Measurements from ENCODE around the gene ACAP1.
A peak's percentile ranks its signal among the peaks of the same experiment; 100 is the strongest.
"Not testable (repeated sequence)": the region's sequence is repeated elsewhere in the genome, so short reads cannot be mapped to it uniquely, and the experiment has no call there.

ACAP1 gene

GRCh38 chr17:7329374-7329996, 6.8 kb upstream of the ACAP1 start:
- no peaks in the 10 kb centered on the region for H3K9me3 Mint-ChIP-seq
- peak overlapping the region; percentile 91 to 95 for H3K4me3 Mint-ChIP-seq
- H3K27me3 Mint-ChIP-seq = no peaks in the 10 kb centered on the region
- H3K27ac Mint-ChIP-seq = peak overlapping the region; percentile 99
- peaks cover 17 to 34% of the 10 kb centered on the region in 2 donors for H3K36me3 Mint-ChIP-seq
- H3K4me1 Mint-ChIP-seq = peaks cover 41 to 66% of the 10 kb centered on the region in 2 donors
- peak; percentile 99 for DNase-seq
- ATAC-seq (replicated peaks) = peak; percentile 78 to 83

GRCh38 chr17:7329997-7330637, 6.2 kb upstream of the ACAP1 start:
- DNase-seq = peak; percentile 87
- no peaks in the 10 kb centered on the region for H3K27me3 Mint-ChIP-seq
- ATAC-seq (replicated peaks) = peak; percentile 68 to 72
- peaks cover 41 to 71% of the 10 kb centered on the region in 2 donors for H3K4me1 Mint-ChIP-seq
- peaks cover 15 to 29% of the 10 kb centered on the region in 2 donors for H3K36me3 Mint-ChIP-seq
- H3K9me3 Mint-ChIP-seq = no peaks in the 10 kb centered on the region
- peak overlapping the region; percentile 99 for H3K27ac Mint-ChIP-seq
- H3K4me3 Mint-ChIP-seq = peak overlapping the region; percentile 91 to 95

- Mint-ChIP-seq H3K36me3 (peaks cover 13 to 25% of the 10 kb centered on the region in 2 donors), H3K9me3 (no peaks in the 10 kb centered on the region), H3K27me3 (no peaks in the 10 kb centered on the region), H3K4me1 (peaks cover 46 to 76% of the 10 kb centered on the region in 2 donors), H3K27ac (peak overlapping the region; percentile 99), H3K4me3 (peak overlapping the region; percentile 91 to 95)
- ATAC-seq (replicated peaks) (no peak), DNase-seq (no peak)
Observed at GRCh38 chr17:7330638-7331015, 5.7 kb upstream of the ACAP1 start.

DNA sequence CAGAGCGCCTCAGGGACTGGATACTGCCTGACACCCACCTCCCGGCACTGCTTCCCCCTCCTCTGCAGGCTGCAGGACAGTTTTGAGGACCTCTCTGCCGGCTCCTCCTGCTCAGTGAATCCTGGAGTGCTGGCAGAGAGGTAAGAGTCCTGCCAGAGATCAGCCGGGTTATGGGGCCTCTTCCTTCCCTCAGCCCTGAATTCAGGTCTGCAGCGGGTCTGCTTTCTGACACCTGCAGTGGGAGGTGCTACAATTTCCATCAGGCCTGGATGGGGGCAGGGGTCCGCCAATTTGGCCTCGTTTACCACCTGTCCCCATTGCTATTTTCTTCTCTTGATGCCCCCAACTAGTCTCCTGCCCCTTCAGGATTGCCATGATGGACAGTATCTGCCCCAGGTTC, 4.2 kb upstream of the ACAP1 start:
- H3K9me3 Mint-ChIP-seq = no peaks in the 10 kb centered on the region
- ATAC-seq (replicated peaks) (no peak), DNase-seq (no peak)
- H3K36me3 Mint-ChIP-seq = peaks cover 11 to 18% of the 10 kb centered on the region in 2 donors
- H3K4me3 Mint-ChIP-seq = peak overlapping the region; percentile 43 to 70
- peaks cover 49 to 82% of the 10 kb centered on the region in 2 donors for H3K4me1 Mint-ChIP-seq
- H3K27ac Mint-ChIP-seq = peak overlapping the region; percentile 87
- no peaks in the 10 kb centered on the region for H3K27me3 Mint-ChIP-seq

GRCh38 chr17:7332600-7333069, 3.7 kb upstream of the ACAP1 start:
- DNase-seq = peak; percentile 52
- not testable (repeated sequence) for ATAC-seq (replicated peaks); H3K27me3 Mint-ChIP-seq; H3K9me3 Mint-ChIP-seq
- peak overlapping the region; percentile 43 to 70 for H3K4me3 Mint-ChIP-seq
- H3K36me3 Mint-ChIP-seq = peaks cover 12 to 18% of the 10 kb centered on the region in 2 donors
- H3K27ac Mint-ChIP-seq = peak overlapping the region; percentile 87
- H3K4me1 Mint-ChIP-seq = peaks cover 48 to 82% of the 10 kb centered on the region in 2 donors

DNA sequence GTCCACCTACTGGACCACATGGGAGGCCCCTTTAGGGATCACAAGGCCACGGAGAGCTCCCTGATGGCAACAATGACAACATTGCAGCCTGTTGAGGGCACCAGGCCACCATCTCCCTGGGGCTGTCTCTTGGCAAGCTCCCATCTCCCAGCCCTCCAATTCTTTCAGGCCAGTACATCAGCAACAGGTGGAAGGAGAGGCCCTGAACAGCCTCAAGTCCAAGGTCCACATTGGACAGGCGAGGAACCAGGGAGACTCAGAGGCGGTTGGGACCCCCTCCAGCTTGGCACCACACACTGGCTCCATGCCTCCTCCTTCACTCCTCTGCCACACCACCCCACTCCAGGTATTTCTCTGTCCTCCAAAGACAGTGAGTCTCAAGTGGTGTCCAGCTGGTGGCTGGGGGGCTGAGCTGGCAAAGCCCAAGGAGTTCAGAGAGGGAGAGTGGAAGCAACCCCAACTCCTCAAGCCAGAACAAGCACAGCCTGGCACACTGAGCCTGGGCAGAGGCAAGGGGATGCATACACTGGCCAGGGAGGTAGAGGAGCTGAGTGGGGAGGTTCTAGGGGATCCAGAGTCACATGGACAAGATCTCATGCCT, 1.3 kb upstream of the ACAP1 start:
- Mint-ChIP-seq H3K4me3 (peak overlapping the region; percentile 92 to 94), H3K27me3 (no peaks in the 10 kb centered on the region), H3K36me3 (peaks cover 12 to 19% of the 10 kb centered on the region in 2 donors), H3K27ac (peak overlapping the region; percentile 91), H3K4me1 (peaks cover 40 to 76% of the 10 kb centered on the region in 2 donors), H3K9me3 (no peaks in the 10 kb centered on the region)
- DNase-seq (no peak), ATAC-seq (replicated peaks) (no peak)

DNA sequence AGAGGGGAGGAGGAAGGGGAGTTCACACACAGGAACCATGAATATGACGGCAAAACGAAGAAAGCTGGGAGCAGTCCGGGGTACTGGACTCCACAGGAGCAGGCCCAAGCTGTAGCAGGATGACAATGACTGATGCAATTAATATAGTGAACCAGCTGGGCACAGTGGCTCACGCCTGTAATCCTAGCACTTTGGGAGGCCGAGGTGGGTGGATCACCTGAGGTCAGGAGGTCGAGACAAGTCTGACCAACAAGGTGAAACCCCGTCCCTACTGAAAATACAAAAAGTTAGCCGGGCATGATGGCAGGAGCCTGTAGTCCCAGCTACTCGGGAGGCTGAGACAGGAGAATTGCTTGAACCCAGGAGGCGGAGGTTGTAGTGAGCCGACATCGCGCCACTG, 564 bp upstream of the ACAP1 start:
- peak overlapping the region; percentile 91 for H3K27ac Mint-ChIP-seq
- not testable (repeated sequence) for DNase-seq, H3K9me3 Mint-ChIP-seq, H3K27me3 Mint-ChIP-seq
- peaks cover 37 to 69% of the 10 kb centered on the region in 2 donors for H3K4me1 Mint-ChIP-seq
- H3K4me3 Mint-ChIP-seq = peak overlapping the region; percentile 92 to 94
- H3K36me3 Mint-ChIP-seq = peaks cover 12 to 23% of the 10 kb centered on the region in 2 donors
- peak in 1 of 2 donors; percentile 2 for ATAC-seq (replicated peaks)

DNA sequence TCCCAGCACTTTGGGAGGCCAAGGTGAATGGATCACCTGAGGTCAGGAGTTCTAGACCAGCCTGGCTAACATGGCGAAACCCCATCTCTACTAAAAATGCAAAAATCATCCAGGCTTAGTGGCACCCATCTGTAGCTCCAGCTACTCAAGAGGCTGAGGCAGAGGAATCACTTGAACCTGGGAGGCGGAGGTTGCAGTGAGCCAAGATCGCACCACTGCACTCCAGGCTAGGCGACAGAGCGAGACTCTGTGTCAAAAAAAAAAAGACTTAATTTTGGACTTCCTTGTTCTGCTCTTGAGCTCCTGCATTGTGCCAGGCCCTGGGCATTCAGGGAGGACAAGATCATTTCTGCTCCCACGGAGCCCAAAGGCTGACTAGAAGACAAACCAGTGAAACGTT, 1.3 kb downstream of the ACAP1 start:
- Mint-ChIP-seq H3K4me1 (peaks cover 33 to 60% of the 10 kb centered on the region in 2 donors), H3K27ac (peak overlapping the region; percentile 91), H3K4me3 (peak overlapping the region; percentile 92 to 94), H3K36me3 (peaks cover 15 to 28% of the 10 kb centered on the region in 2 donors)
- not testable (repeated sequence) for H3K9me3 Mint-ChIP-seq; H3K27me3 Mint-ChIP-seq; ATAC-seq (replicated peaks); DNase-seq

DNA sequence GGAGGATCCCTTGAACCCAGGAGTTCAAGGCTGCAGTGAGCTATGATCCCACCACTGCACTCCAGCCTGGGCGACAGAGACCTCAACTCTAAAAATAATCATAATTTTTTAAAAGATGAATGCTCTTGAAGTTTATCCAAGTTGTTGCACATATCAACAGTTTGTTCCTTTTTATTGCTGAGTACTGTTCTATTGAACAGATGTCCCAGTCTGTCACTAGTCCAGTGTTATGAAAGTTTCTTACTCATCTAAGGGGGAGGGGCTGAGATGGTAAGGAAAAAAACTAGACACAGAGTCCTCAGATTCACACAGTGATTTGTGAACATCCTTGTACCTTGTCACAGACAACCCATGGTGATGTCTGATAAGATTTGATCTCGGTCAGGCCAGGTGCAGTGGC, 3.9 kb downstream of the ACAP1 start:
- Mint-ChIP-seq H3K4me1 (peaks cover 27 to 52% of the 10 kb centered on the region in 2 donors), H3K27me3 (no peaks in the 10 kb centered on the region), H3K36me3 (peaks cover 22 to 45% of the 10 kb centered on the region in 2 donors), H3K27ac (no peak overlapping the region), H3K4me3 (no peak overlapping the region), H3K9me3 (no peaks in the 10 kb centered on the region)
- ATAC-seq (replicated peaks) (no peak), DNase-seq (no peak)

- no peaks in the 10 kb centered on the region for H3K27me3 Mint-ChIP-seq
- H3K27ac Mint-ChIP-seq = no peak overlapping the region
- peaks cover 25 to 48% of the 10 kb centered on the region in 2 donors for H3K36me3 Mint-ChIP-seq
- peak overlapping the region in 1 of 2 donors; percentile 19 for H3K4me3 Mint-ChIP-seq
- H3K4me1 Mint-ChIP-seq = peaks cover 20 to 39% of the 10 kb centered on the region in 2 donors
- ATAC-seq (replicated peaks) (no peak), DNase-seq (no peak)
- no peaks in the 10 kb centered on the region for H3K9me3 Mint-ChIP-seq
Observed at GRCh38 chr17:7341842-7342241, 5.5 kb downstream of the ACAP1 start.

GRCh38 chr17:7343250-7343649, 6.9 kb downstream of the ACAP1 start:
- H3K36me3 Mint-ChIP-seq = peaks cover 28 to 47% of the 10 kb centered on the region in 2 donors
- no peaks in the 10 kb centered on the region for H3K27me3 Mint-ChIP-seq
- DNase-seq (no peak), ATAC-seq (replicated peaks) (no peak)
- no peaks in the 10 kb centered on the region for H3K9me3 Mint-ChIP-seq
- H3K4me1 Mint-ChIP-seq = peaks cover 17 to 39% of the 10 kb centered on the region in 2 donors
- no peak overlapping the region for H3K4me3 Mint-ChIP-seq
- H3K27ac Mint-ChIP-seq = peak overlapping the region; percentile 80

DNA sequence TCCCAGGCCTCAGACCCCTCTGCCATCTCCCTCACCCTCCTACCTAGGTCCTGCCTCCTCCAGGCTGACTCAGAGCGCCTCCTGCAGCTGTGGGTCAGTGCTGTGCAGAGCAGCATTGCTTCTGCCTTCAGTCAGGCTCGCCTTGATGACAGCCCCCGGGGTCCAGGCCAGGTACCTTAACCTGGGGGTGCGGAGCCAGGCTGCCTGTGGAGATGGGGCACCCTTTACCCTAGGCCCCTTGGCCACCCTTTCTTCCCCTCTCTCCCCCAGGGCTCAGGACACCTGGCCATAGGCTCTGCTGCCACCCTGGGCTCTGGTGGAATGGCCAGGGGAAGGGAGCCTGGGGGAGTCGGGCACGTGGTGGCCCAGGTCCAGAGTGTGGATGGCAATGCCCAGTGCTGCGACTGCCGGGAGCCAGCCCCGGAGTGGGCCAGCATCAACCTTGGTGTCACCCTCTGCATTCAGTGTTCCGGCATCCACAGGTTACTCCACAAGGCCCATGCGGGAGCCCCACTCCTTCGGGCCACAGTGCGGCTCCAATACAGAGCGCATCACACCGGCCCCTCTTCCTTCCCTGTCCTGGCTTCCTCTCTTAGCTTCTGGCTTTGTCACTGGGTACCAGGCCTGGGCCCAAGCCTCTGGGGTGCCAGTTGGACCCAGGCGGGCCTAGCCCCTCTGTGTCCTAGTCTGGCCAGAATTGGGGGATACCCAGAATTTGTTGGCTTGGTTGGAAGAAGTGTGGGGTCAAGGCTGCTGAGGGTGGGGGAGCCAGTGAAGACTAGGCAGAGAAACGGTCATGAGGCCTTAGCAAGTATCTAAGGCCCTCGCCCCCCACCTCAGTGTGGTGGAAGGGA, 10.7 kb downstream of the ACAP1 start:
- DNase-seq (no peak), ATAC-seq (replicated peaks) (no peak)
- Mint-ChIP-seq H3K4me3 (no peak overlapping the region), H3K27me3 (no peaks in the 10 kb centered on the region), H3K9me3 (no peaks in the 10 kb centered on the region), H3K27ac (peak overlapping the region; percentile 54), H3K4me1 (peaks cover 23 to 54% of the 10 kb centered on the region in 2 donors), H3K36me3 (peaks cover 37 to 53% of the 10 kb centered on the region in 2 donors)

- Mint-ChIP-seq H3K4me3 (no peak overlapping the region), H3K27ac (peak overlapping the region; percentile 91), H3K9me3 (no peaks in the 10 kb centered on the region), H3K27me3 (no peaks in the 10 kb centered on the region), H3K4me1 (peaks cover 29 to 61% of the 10 kb centered on the region in 2 donors), H3K36me3 (peaks cover 38 to 58% of the 10 kb centered on the region in 2 donors)
- ATAC-seq (replicated peaks) = no peak
- DNase-seq = no peak
Observed at GRCh38 chr17:7347630-7348477, 11.5 kb downstream of the ACAP1 start.
